H4 (cell line): ENCODE results near the gene MT1M. TPM values are rescaled to one million over a fixed set of nuclear protein-coding genes. Genes with fewer than 3 reads are reported as not detected.
A peak's percentile ranks its signal among the peaks of the same experiment; 100 is the strongest.
"Not testable (repeated sequence)": the region's sequence is repeated elsewhere in the genome, so short reads cannot be mapped to it uniquely, and the experiment has no call there.

Experiments
- DNase-seq: peaks from one replicate; pipeline ENCODE4 v3.0.0-alpha.2; 2015; ENCODE audit warnings: low spot score
- total RNA-seq: library from RNA; depleted of rRNA; stranded (reverse); fragments of >200 nt; shearing (Covaris generic); gene quantifications from 2 replicates; pipeline ENCODE4 v1.2.3, GENCODE V29; 2014

MT1M gene
- total RNA-seq, 1 experiment from 2014 or later = not detected

GRCh38 chr16:56608876-56609462, 23.5 kb upstream of the MT1M start:
- no peak for DNase-seq

- peak; percentile 91 for DNase-seq
These were observed 23.0 kb upstream of the MT1M start for GRCh38 chr16:56609463-56609921.

GRCh38 chr16:56610017-56610608, 22.3 kb upstream of the MT1M start:
- DNase-seq = peak; percentile 75

GRCh38 chr16:56610609-56611111, 21.8 kb upstream of the MT1M start:
- DNase-seq = no peak

GRCh38 chr16:56611281-56611833, 21.1 kb upstream of the MT1M start:
- DNase-seq = peak; percentile 25

GRCh38 chr16:56613706-56614105, 18.8 kb upstream of the MT1M start:
- DNase-seq = no peak

GRCh38 chr16:56614549-56614991, 17.9 kb upstream of the MT1M start:
- no peak for DNase-seq

GRCh38 chr16:56615353-56615752, 17.1 kb upstream of the MT1M start:
- no peak for DNase-seq

- DNase-seq = no peak
These were observed 15.7 kb upstream of the MT1M start for GRCh38 chr16:56616608-56617211.

- no peak for DNase-seq
These were observed 15.0 kb upstream of the MT1M start for GRCh38 chr16:56617212-56618085.

- DNase-seq = no peak
These were observed 14.3 kb upstream of the MT1M start for GRCh38 chr16:56618138-56618537.

- no peak for DNase-seq
These were observed 12.0 kb upstream of the MT1M start for GRCh38 chr16:56620339-56620897.

- DNase-seq = not testable (repeated sequence)
These were observed 10.6 kb upstream of the MT1M start for GRCh38 chr16:56621665-56622445.

GRCh38 chr16:56623184-56623583, 9.3 kb upstream of the MT1M start:
- DNase-seq = not testable (repeated sequence)

- DNase-seq = no peak
These were observed 8.8 kb upstream of the MT1M start for GRCh38 chr16:56623637-56624036.

GRCh38 chr16:56625140-56625942, 7.1 kb upstream of the MT1M start, which contains the start of gene MT1E:
Gene MT1E, plus strand, starts transcription at chr16:56625781. Its CDS starts 71 bp downstream, at chr16:56625852.
- DNase-seq = no peak

GRCh38 chr16:56625943-56626654, 6.4 kb upstream of the MT1M start:
- no peak for DNase-seq

- DNase-seq = no peak
These were observed 5.8 kb upstream of the MT1M start for GRCh38 chr16:56626685-56627084.
